HL-60 (cell line): ENCODE data around the gene CRISP2.

Experiments
- DNase-seq, 2 experiments: peaks; one replicate each; pipeline ENCODE4 v3.0.0-alpha.2; 2010 to 2020; ENCODE audit warnings: low read depth in 1 of 2, low spot score in 1 of 2
- H3K27ac ChIP-seq: fragments of 250-450 bp; sonication (Bioruptor Pico); replicated peaks from 2 replicates; pipeline ENCODE4 v1.5.1; 2020; ENCODE audit warnings: mild to moderate bottlenecking, moderate library complexity
- H3K27me3 ChIP-seq: fragments of 250-450 bp; sonication (Bioruptor Pico); 2 replicates; pipeline ENCODE4 v1.5.1; 2021; ENCODE audit warnings: mild to moderate bottlenecking, moderate library complexity; ENCODE audit not compliant: insufficient read depth, poor library complexity, severe bottlenecking
- H3K4me3 ChIP-seq: replicated peaks from 2 replicates; pipeline ENCODE4 v1.5.1; 2011; ENCODE audit warnings: mild to moderate bottlenecking, control low read depth, low read length; ENCODE audit not compliant: insufficient read depth
- GABPA ChIP-seq: IDR thresholded peaks from 2 replicates; pipeline ENCODE4 v1.6.1; 2012; ENCODE audit warnings: low read depth
- POLR2AphosphoS5 ChIP-seq: IDR thresholded peaks from 2 replicates; pipeline ENCODE4 v1.6.1; 2012; ENCODE audit warnings: low read depth
- SPI1 ChIP-seq: IDR thresholded peaks from 2 replicates; pipeline ENCODE4 v1.6.1; 2012; ENCODE audit warnings: low read depth, mild to moderate bottlenecking, borderline replicate concordance
- TF ChIP-seq, protein P1 (sequence below): IDR thresholded peaks from one replicate; pipeline ENCODE4 v1.5.1; 2011; ENCODE audit warnings: low read length, control low read depth, inconsistent platforms; ENCODE audit not compliant: insufficient read depth
- TF ChIP-seq, protein P2 (sequence below): IDR thresholded peaks from 2 replicates; pipeline ENCODE4 v1.6.1; 2012; ENCODE audit warnings: low read depth; ENCODE audit not compliant: insufficient replicate concordance

Gene CRISP2

DNA sequence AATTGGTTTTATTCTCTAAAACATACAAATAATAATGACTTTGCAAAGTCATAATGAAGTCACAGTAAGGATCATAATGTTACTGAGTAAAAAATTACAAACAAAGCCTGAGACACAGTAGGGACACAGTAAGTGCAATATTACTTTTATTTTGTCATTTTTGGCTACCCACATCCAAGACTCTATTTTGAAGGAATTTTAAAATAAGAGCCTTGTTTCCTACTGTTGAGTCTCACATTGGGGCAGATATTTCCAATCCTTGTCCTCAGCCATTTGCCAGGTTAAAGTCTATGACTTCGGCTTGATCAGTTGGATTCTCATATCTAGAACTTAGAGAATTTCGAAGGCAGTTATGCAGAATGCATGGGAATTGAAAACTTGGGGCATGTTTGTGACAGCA, 65.9 kb downstream of the CRISP2 start:
- Histone ChIP-seq H3K27me3 (no peaks in the 10 kb centered on the region), H3K27ac (no peak overlapping the region), H3K4me3 (no peak overlapping the region)
- TF ChIP-seq, protein P1, sequence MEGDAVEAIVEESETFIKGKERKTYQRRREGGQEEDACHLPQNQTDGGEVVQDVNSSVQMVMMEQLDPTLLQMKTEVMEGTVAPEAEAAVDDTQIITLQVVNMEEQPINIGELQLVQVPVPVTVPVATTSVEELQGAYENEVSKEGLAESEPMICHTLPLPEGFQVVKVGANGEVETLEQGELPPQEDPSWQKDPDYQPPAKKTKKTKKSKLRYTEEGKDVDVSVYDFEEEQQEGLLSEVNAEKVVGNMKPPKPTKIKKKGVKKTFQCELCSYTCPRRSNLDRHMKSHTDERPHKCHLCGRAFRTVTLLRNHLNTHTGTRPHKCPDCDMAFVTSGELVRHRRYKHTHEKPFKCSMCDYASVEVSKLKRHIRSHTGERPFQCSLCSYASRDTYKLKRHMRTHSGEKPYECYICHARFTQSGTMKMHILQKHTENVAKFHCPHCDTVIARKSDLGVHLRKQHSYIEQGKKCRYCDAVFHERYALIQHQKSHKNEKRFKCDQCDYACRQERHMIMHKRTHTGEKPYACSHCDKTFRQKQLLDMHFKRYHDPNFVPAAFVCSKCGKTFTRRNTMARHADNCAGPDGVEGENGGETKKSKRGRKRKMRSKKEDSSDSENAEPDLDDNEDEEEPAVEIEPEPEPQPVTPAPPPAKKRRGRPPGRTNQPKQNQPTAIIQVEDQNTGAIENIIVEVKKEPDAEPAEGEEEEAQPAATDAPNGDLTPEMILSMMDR, result no peak
- TF ChIP-seq GABPA, result no peak
- TF ChIP-seq SPI1, result no peak
- TF ChIP-seq, protein P2, sequence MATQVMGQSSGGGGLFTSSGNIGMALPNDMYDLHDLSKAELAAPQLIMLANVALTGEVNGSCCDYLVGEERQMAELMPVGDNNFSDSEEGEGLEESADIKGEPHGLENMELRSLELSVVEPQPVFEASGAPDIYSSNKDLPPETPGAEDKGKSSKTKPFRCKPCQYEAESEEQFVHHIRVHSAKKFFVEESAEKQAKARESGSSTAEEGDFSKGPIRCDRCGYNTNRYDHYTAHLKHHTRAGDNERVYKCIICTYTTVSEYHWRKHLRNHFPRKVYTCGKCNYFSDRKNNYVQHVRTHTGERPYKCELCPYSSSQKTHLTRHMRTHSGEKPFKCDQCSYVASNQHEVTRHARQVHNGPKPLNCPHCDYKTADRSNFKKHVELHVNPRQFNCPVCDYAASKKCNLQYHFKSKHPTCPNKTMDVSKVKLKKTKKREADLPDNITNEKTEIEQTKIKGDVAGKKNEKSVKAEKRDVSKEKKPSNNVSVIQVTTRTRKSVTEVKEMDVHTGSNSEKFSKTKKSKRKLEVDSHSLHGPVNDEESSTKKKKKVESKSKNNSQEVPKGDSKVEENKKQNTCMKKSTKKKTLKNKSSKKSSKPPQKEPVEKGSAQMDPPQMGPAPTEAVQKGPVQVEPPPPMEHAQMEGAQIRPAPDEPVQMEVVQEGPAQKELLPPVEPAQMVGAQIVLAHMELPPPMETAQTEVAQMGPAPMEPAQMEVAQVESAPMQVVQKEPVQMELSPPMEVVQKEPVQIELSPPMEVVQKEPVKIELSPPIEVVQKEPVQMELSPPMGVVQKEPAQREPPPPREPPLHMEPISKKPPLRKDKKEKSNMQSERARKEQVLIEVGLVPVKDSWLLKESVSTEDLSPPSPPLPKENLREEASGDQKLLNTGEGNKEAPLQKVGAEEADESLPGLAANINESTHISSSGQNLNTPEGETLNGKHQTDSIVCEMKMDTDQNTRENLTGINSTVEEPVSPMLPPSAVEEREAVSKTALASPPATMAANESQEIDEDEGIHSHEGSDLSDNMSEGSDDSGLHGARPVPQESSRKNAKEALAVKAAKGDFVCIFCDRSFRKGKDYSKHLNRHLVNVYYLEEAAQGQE, result no peak
- TF ChIP-seq POLR2AphosphoS5, result no peak
- DNase-seq, result no peak

DNA sequence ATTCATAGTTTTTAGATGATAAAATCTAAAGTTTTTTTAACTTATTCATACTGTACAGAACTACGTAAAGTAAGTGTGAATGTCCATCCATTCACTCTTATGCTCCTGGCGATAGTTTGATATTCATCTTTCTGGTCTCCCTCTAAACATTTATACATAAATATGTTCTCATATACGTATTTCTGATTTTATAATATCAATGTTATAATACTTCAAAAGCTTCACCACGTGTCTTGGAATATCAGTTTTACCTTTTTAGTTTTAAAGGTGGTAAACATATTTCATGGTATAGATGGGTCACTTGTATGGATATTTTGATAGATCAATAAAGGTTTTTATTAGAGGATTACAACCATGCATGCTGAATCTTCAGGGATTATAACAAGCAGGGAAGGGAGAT, 66.4 kb downstream of the CRISP2 start:
- no peak for DNase-seq
- no peak overlapping the region for H3K27ac ChIP-seq
- no peaks in the 10 kb centered on the region for H3K27me3 ChIP-seq
- TF ChIP-seq, protein P2, result no peak
- TF ChIP-seq, protein P1, result no peak
- TF ChIP-seq POLR2AphosphoS5, result no peak
- no peak for TF ChIP-seq SPI1
- no peak for TF ChIP-seq GABPA
- H3K4me3 ChIP-seq, result no peak overlapping the region

DNA sequence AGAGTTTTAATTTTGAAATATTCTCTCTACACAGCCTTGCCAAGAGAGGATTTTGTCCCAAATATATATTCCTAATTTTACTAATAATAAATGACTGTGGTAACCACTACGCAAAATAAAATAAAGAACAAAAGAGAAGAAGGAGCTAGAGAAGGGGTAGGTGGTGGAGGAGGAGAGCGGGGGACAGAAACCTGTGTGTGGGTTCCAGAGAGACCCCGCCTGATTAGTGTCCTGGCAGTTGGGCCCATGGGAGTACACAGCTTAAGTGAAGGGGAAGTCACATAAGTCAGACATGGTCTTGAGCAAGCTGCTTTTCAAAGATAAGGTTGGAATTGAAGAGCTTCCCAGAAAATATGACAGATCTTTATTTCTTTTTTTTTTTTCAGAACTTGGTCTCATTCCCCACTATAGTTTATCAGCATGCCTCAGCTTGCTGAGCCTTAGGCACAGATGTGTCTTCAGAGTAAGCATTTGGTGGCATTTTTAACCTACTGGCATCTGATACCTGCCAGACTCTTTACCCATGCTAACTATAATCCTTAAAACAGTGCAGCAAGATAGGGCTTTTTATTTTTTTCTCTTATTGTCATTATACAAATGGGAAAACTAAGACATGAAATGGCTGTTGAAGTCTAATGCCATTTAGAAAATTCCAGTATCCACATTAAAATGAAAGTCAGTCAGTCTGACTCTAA, 67.1 kb downstream of the CRISP2 start:
- H3K27me3 ChIP-seq, result no peaks in the 10 kb centered on the region
- DNase-seq, result no peak

More for the DNA sequence above, 67.1 kb downstream of the CRISP2 start:
- TF ChIP-seq POLR2AphosphoS5, result no peak
- TF ChIP-seq, protein P2, result no peak
- no peak for TF ChIP-seq SPI1
- TF ChIP-seq, protein P1, result no peak
- TF ChIP-seq GABPA, result no peak
- H3K4me3 ChIP-seq, result no peak overlapping the region
- no peak overlapping the region for H3K27ac ChIP-seq
